A673 (cell line): Measurements from ENCODE around the gene CDKAL1. TPM values are rescaled to one million over a fixed set of nuclear protein-coding genes. Genes with fewer than 3 reads are reported as not detected.

Experiments
- BruUV-seq: library from RNA; stranded (reverse); fragments of 400-500 nt; replicated peaks from 2 replicates; lab custom pipeline; 2021; lab: Mats Ljungman, UMichigan
- CTCF ChIA-PET: fragments of 300-600 bp; sonication (Branson Sonifier 250); formaldehyde crosslinking; loops from one replicate; lab custom pipeline; 2022; ENCODE audit warnings: antibody characterized with exemption; lab: Charles Lee
- POLR2A ChIA-PET: fragments of 300-600 bp; sonication (Branson Sonifier 250); formaldehyde crosslinking; loops from one replicate; lab custom pipeline; 2022; ENCODE audit warnings: antibody characterized with exemption; ENCODE audit not compliant: low non-redundant PET; lab: Charles Lee
- DNase-seq: peaks from one replicate; pipeline ENCODE4 v3.0.0-alpha.2; 2015; ENCODE audit warnings: low spot score
- H3K27ac ChIP-seq: fragments of 200-600 bp; sonication (generic); 2 replicates; pipeline ENCODE4 v1.5.1; 2016; ENCODE audit warnings: mixed run types, low read depth, mild to moderate bottlenecking, mixed read lengths, antibody characterized with exemption, low read length; ENCODE audit not compliant: poor library complexity, severe bottlenecking
- H3K27me3 ChIP-seq: fragments of 200-600 bp; sonication (generic); replicated peaks from 2 replicates; pipeline ENCODE4 v1.6.1; 2017; ENCODE audit warnings: mixed run types, low read depth, mild to moderate bottlenecking, mixed read lengths, antibody characterized with exemption, low read length; ENCODE audit not compliant: insufficient read depth, poor library complexity
- H3K36me3 ChIP-seq: fragments of 200-600 bp; sonication (generic); 2 replicates; pipeline ENCODE4 v1.6.1; 2016; ENCODE audit warnings: mixed run types, mild to moderate bottlenecking, mixed read lengths, antibody characterized with exemption, low read length; ENCODE audit not compliant: insufficient read depth, poor library complexity, severe bottlenecking
- H3K4me1 ChIP-seq: fragments of 200-600 bp; sonication (generic); 2 replicates; pipeline ENCODE4 v1.6.1; 2017; ENCODE audit warnings: mixed run types, mild to moderate bottlenecking, mixed read lengths, antibody characterized with exemption, low read length; ENCODE audit not compliant: insufficient read depth, poor library complexity, severe bottlenecking
- H3K4me3 ChIP-seq: fragments of 200-600 bp; sonication (generic); 2 replicates; pipeline ENCODE4 v1.5.1; 2016; ENCODE audit warnings: low read depth, mixed run types, mild to moderate bottlenecking, mixed read lengths, low read length; ENCODE audit not compliant: poor library complexity, severe bottlenecking
- H3K9me3 ChIP-seq: fragments of 200-600 bp; sonication (generic); 2 replicates; pipeline ENCODE4 v1.6.1; 2016; ENCODE audit warnings: mixed run types, low read depth, mild to moderate bottlenecking, mixed read lengths, antibody characterized with exemption, low read length; ENCODE audit not compliant: poor library complexity, severe bottlenecking
- CTCF ChIP-seq: fragments of 300-800, 200-600 bp; sonication (generic); conservative IDR thresholded peaks from 2 replicates; pipeline ENCODE4 v1.5.1; 2017; ENCODE audit warnings: low read depth, mild to moderate bottlenecking, antibody characterized with exemption, low read length, moderate library complexity, mixed read lengths
- EZH2 ChIP-seq: fragments of 200-600 bp; sonication (generic); IDR thresholded peaks from 2 replicates; pipeline ENCODE4 v1.6.1; 2017; ENCODE audit warnings: borderline replicate concordance, low read depth, mild to moderate bottlenecking, mixed read lengths, antibody characterized with exemption, low read length; ENCODE audit not compliant: poor library complexity, severe bottlenecking
- intact Hi-C: fragments of 100-400 bp; cut with micrococcal nuclease; formaldehyde crosslinking; loops from one replicate; pipeline ENCODE4 v1.10.0; 2022; ENCODE audit not compliant: unreplicated experiment
- total RNA-seq: library from RNA; stranded (reverse); gene quantifications from 2 replicates; pipeline ENCODE4 v1.2.3, GENCODE V29; 2021

The CDKAL1 gene
- total RNA-seq, 1 experiment from 2014 or later: 35.5 TPM

GRCh38 chr6:20998748-20999448, 464.6 kb downstream of the CDKAL1 start:
- H3K4me3 ChIP-seq: no peak overlapping the region
- CTCF ChIA-PET: no interaction called here
- H3K36me3 ChIP-seq: no peaks in the 10 kb centered on the region
- H3K4me1 ChIP-seq: peaks cover 5% of the 10 kb centered on the region
- no peak overlapping the region for H3K27ac ChIP-seq
- H3K27me3 ChIP-seq: no peaks in the 10 kb centered on the region
- H3K9me3 ChIP-seq: no peaks in the 10 kb centered on the region
- POLR2A ChIA-PET: no interaction called here
- BruUV-seq: no TSS peak
- intact Hi-C loops: no loop called here
- DNase-seq: no peak
- TF ChIP-seq EZH2: no peak
- no peak for TF ChIP-seq CTCF

GRCh38 chr6:21000331-21000801, 466.1 kb downstream of the CDKAL1 start:
- DNase-seq: no peak
- Histone ChIP-seq H3K36me3 (no peaks in the 10 kb centered on the region), H3K4me3 (no peak overlapping the region), H3K4me1 (peaks cover 9% of the 10 kb centered on the region), H3K27ac (no peak overlapping the region), H3K27me3 (no peaks in the 10 kb centered on the region), H3K9me3 (no peaks in the 10 kb centered on the region)
- TF ChIP-seq EZH2 (no peak), CTCF (no peak)
- intact Hi-C loops: no loop called here
- no TSS peak for BruUV-seq
- ChIA-PET CTCF (no interaction called here), POLR2A (no interaction called here)

- DNase-seq: no peak
- Histone ChIP-seq H3K27ac (no peak overlapping the region), H3K36me3 (no peaks in the 10 kb centered on the region), H3K9me3 (no peaks in the 10 kb centered on the region), H3K4me3 (no peak overlapping the region), H3K27me3 (no peaks in the 10 kb centered on the region), H3K4me1 (peaks cover 12% of the 10 kb centered on the region)
- no TSS peak for BruUV-seq
- TF ChIP-seq CTCF (no peak), EZH2 (no peak)
- CTCF ChIA-PET: no interaction called here
- POLR2A ChIA-PET: no interaction called here
- intact Hi-C loops: no loop called here
Measured at GRCh38 chr6:21001736-21002135, 467.5 kb downstream of the CDKAL1 start.
